ENCODE data around the gene AOPEP.

DNA sequence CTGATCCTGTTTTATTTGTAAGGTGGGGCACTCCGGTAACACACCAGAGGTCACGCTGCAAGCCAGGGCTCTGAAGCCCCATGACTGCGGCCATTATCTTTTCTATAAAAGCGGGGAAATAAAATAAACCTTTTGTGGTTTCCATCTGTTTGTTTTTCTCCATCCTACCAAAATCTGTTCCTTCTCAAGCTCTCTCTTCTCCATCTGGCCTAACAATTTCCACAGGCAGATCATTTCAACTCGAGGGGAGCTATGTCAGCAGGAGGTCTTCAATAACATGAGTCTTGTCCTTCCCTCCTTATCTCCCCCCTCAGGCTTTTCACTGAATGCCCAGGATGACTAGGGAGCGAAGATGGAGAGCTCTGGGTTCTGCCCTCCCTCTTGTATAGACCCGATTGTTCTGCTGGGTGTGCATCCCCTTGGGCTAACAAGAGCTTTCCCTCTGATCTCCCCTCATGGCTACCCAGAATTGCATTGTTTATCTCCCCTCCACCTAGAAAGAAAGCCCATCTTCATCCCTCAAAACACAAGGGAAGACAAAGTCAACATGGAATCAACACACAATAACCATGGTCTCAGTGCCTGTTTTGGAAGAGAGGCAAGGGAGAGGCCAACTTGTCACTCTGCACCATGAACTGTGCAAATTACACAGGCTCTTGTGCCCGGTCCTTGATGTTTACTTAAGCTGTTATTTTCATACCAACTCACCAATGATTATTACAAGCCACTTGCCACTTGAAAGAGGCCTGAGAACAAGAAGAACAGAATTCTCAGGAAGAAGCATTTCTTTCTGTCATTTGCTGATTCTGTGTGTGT is 403.2 kb downstream of the AOPEP start:
- TF ChIP-seq ZNF302 (tag by site-specific recombination; IDR thresholded peaks at IDR 0.05; ENCODE audit: low read depth) (no peak), ZNF660 (tag by site-specific recombination; IDR thresholded peaks at IDR 0.05) (no peak), SP2 (tag by site-specific recombination; IDR thresholded peaks at IDR 0.05) (no peak)
- TF ChIP-seq, protein P1, sequence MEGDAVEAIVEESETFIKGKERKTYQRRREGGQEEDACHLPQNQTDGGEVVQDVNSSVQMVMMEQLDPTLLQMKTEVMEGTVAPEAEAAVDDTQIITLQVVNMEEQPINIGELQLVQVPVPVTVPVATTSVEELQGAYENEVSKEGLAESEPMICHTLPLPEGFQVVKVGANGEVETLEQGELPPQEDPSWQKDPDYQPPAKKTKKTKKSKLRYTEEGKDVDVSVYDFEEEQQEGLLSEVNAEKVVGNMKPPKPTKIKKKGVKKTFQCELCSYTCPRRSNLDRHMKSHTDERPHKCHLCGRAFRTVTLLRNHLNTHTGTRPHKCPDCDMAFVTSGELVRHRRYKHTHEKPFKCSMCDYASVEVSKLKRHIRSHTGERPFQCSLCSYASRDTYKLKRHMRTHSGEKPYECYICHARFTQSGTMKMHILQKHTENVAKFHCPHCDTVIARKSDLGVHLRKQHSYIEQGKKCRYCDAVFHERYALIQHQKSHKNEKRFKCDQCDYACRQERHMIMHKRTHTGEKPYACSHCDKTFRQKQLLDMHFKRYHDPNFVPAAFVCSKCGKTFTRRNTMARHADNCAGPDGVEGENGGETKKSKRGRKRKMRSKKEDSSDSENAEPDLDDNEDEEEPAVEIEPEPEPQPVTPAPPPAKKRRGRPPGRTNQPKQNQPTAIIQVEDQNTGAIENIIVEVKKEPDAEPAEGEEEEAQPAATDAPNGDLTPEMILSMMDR (tag by site-specific recombination; IDR thresholded peaks at IDR 0.05): no peak
- TF ChIP-seq, protein P2, sequence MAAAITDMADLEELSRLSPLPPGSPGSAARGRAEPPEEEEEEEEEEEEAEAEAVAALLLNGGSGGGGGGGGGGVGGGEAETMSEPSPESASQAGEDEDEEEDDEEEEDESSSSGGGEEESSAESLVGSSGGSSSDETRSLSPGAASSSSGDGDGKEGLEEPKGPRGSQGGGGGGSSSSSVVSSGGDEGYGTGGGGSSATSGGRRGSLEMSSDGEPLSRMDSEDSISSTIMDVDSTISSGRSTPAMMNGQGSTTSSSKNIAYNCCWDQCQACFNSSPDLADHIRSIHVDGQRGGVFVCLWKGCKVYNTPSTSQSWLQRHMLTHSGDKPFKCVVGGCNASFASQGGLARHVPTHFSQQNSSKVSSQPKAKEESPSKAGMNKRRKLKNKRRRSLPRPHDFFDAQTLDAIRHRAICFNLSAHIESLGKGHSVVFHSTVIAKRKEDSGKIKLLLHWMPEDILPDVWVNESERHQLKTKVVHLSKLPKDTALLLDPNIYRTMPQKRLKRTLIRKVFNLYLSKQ (tag by site-specific recombination; IDR thresholded peaks at IDR 0.05; ENCODE audit: borderline replicate concordance): no peak
- TF ChIP-seq, protein P3, sequence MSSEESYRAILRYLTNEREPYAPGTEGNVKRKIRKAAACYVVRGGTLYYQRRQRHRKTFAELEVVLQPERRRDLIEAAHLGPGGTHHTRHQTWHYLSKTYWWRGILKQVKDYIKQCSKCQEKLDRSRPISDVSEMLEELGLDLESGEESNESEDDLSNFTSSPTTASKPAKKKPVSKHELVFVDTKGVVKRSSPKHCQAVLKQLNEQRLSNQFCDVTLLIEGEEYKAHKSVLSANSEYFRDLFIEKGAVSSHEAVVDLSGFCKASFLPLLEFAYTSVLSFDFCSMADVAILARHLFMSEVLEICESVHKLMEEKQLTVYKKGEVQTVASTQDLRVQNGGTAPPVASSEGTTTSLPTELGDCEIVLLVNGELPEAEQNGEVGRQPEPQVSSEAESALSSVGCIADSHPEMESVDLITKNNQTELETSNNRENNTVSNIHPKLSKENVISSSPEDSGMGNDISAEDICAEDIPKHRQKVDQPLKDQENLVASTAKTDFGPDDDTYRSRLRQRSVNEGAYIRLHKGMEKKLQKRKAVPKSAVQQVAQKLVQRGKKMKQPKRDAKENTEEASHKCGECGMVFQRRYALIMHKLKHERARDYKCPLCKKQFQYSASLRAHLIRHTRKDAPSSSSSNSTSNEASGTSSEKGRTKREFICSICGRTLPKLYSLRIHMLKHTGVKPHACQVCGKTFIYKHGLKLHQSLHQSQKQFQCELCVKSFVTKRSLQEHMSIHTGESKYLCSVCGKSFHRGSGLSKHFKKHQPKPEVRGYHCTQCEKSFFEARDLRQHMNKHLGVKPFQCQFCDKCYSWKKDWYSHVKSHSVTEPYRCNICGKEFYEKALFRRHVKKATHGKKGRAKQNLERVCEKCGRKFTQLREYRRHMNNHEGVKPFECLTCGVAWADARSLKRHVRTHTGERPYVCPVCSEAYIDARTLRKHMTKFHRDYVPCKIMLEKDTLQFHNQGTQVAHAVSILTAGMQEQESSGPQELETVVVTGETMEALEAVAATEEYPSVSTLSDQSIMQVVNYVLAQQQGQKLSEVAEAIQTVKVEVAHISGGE (tag by site-specific recombination; conservative IDR thresholded peaks at IDR 0.05; ENCODE audit: low read depth): no peak
- TF ChIP-seq, protein P4, sequence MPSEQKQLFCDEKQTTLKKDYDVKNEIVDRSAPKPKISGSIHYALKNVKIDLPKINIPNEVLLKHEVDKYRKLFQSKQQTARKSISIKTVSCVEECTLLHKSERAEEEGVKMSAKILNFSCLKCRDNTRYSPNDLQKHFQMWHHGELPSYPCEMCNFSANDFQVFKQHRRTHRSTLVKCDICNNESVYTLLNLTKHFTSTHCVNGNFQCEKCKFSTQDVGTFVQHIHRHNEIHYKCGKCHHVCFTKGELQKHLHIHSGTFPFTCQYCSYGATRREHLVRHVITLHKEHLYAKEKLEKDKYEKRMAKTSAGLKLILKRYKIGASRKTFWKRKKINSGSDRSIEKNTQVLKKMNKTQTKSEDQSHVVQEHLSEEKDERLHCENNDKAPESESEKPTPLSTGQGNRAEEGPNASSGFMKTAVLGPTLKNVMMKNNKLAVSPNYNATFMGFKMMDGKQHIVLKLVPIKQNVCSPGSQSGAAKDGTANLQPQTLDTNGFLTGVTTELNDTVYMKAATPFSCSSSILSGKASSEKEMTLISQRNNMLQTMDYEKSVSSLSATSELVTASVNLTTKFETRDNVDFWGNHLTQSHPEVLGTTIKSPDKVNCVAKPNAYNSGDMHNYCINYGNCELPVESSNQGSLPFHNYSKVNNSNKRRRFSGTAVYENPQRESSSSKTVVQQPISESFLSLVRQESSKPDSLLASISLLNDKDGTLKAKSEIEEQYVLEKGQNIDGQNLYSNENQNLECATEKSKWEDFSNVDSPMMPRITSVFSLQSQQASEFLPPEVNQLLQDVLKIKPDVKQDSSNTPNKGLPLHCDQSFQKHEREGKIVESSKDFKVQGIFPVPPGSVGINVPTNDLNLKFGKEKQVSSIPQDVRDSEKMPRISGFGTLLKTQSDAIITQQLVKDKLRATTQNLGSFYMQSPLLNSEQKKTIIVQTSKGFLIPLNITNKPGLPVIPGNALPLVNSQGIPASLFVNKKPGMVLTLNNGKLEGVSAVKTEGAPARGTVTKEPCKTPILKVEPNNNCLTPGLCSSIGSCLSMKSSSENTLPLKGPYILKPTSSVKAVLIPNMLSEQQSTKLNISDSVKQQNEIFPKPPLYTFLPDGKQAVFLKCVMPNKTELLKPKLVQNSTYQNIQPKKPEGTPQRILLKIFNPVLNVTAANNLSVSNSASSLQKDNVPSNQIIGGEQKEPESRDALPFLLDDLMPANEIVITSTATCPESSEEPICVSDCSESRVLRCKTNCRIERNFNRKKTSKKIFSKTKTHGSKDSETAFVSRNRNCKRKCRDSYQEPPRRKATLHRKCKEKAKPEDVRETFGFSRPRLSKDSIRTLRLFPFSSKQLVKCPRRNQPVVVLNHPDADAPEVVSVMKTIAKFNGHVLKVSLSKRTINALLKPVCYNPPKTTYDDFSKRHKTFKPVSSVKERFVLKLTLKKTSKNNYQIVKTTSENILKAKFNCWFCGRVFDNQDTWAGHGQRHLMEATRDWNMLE (tag by site-specific recombination; conservative IDR thresholded peaks at IDR 0.05; ENCODE audit: low read depth): no peak
- TF ChIP-seq, protein P5, sequence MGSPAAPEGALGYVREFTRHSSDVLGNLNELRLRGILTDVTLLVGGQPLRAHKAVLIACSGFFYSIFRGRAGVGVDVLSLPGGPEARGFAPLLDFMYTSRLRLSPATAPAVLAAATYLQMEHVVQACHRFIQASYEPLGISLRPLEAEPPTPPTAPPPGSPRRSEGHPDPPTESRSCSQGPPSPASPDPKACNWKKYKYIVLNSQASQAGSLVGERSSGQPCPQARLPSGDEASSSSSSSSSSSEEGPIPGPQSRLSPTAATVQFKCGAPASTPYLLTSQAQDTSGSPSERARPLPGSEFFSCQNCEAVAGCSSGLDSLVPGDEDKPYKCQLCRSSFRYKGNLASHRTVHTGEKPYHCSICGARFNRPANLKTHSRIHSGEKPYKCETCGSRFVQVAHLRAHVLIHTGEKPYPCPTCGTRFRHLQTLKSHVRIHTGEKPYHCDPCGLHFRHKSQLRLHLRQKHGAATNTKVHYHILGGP (tag by site-specific recombination; IDR thresholded peaks at IDR 0.05): no peak

Measured in HEK293 (cell line).